Ascending aorta (tissue), 2 donors: ENCODE results near the gene CFDP1. TPM values are rescaled to one million over a fixed set of nuclear protein-coding genes. Genes with fewer than 3 reads are reported as not detected.

Experiments
- DNase-seq, 2 donors: peaks; one replicate each; pipeline ENCODE4 v3.0.0-alpha.2; 2019; ENCODE audit warnings: low spot score in 2 of 2
- H3K27ac ChIP-seq, 2 donors: fragments of 200-600 bp; sonication (generic); one replicate each; pipeline ENCODE4 v1.5.1; 2016 to 2017; ENCODE audit warnings: mild to moderate bottlenecking in 1 of 2
- H3K27me3 ChIP-seq: fragments of 200-600 bp; sonication (generic); one replicate; pipeline ENCODE4 v1.5.1; 2017
- H3K36me3 ChIP-seq, 2 donors: fragments of 200-600 bp; sonication (generic); one replicate each; pipeline ENCODE4 v1.5.1; 2016
- H3K4me1 ChIP-seq, 2 donors: fragments of 200-600 bp; sonication (generic); one replicate each; pipeline ENCODE4 v1.5.1; 2016 to 2017; ENCODE audit warnings: mild to moderate bottlenecking in 1 of 2
- H3K4me3 ChIP-seq, 2 donors: fragments of 200-600 bp; sonication (generic); one replicate each; pipeline ENCODE4 v1.5.1; 2016 to 2017; ENCODE audit warnings: mild to moderate bottlenecking in 1 of 2
- H3K9me3 ChIP-seq, 2 donors: fragments of 200-600 bp; sonication (generic); one replicate each; pipeline ENCODE4 v1.5.1; 2016
- intact Hi-C: fragments of 100-400 bp; cut with DNase I; formaldehyde crosslinking; loops from one replicate; pipeline ENCODE4 v1.15.1; 2023
- total RNA-seq: library from RNA; depleted of rRNA; stranded (reverse); fragments of >200 nt; gene quantifications from one replicate; pipeline ENCODE4 v1.1.0, GENCODE V29; 2016
- TF ChIP-seq, protein P1 (sequence below), 3 experiments: fragments of 200-600 bp in 2 of 3; fragments of 450-650 bp in 1 of 3; sonication (generic) in 2 of 3; IDR thresholded peaks; one replicate each; pipeline ENCODE4 v1.5.1; 2016 to 2019; ENCODE audit warnings: antibody characterized with exemption in 3 of 3, mild to moderate bottlenecking in 1 of 3, moderate library complexity in 1 of 3

CFDP1 gene
- total RNA-seq, 1 donor from 2014 or later: 8.3 TPM

DNA sequence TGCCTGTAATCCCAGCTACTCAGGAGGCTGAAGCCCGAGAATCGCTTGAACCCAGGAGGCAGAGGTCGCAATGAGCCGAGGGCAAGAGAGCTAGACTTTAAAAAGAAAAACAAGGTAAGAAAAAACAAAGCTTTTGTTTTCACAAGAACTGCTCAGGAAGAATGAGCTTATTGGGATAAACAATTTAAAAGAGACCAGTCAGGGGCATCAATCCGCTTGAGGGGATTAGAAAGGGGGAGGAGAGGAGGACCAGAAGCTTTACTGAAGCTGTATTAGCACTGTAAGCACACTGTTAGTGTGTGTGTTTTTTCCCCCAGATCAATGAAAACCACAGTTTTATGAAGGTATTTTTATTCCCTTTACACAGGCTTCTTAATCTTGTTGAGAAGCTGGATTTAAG lies 22.4 kb upstream of the CFDP1 start:
- Histone ChIP-seq H3K9me3 (no peaks in the 10 kb centered on the region), H3K27ac (no peak overlapping the region), H3K4me1 (no peaks in the 10 kb centered on the region), H3K36me3 (peaks cover 5 to 10% of the 10 kb centered on the region in 2 donors), H3K27me3 (no peaks in the 10 kb centered on the region), H3K4me3 (no peak overlapping the region)
- no peak for DNase-seq
- intact Hi-C loops: no loop called here
- TF ChIP-seq, protein P1, sequence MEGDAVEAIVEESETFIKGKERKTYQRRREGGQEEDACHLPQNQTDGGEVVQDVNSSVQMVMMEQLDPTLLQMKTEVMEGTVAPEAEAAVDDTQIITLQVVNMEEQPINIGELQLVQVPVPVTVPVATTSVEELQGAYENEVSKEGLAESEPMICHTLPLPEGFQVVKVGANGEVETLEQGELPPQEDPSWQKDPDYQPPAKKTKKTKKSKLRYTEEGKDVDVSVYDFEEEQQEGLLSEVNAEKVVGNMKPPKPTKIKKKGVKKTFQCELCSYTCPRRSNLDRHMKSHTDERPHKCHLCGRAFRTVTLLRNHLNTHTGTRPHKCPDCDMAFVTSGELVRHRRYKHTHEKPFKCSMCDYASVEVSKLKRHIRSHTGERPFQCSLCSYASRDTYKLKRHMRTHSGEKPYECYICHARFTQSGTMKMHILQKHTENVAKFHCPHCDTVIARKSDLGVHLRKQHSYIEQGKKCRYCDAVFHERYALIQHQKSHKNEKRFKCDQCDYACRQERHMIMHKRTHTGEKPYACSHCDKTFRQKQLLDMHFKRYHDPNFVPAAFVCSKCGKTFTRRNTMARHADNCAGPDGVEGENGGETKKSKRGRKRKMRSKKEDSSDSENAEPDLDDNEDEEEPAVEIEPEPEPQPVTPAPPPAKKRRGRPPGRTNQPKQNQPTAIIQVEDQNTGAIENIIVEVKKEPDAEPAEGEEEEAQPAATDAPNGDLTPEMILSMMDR (IDR thresholded peaks at IDR 0.05): no peak

DNA sequence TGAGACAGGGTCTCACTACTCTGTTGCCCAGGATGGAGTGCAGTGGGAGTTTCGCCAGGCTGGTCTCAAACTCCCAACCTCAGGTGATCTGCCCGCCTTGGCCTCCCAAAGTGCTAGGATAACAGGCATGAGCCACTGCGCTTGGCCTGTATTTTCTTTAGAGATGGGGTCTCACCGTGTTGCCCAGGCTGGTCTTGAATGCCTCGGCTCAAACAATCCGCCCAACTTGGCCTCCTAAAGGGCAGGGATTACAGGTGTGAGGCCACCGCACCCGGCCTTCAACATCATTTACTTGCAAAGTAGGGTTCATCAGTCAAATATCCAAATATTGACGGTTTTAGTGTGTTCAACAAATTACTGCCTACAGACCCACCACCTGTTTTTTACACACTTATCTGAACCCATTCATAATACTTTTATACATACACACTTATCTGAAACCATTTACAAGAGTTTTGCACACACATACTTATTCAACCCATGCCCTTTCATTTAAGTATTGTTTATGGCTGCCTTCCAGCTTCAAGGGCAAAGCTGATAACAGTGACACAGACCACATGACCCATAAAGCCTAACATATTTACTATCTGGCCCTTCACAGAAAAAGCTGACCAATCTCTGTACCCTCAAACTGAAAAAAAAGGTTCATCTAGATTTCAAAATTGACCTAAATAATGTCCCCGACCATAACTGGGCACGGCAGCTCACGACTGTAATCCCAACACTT lies 19.3 kb upstream of the CFDP1 start:
- intact Hi-C loops: no loop called here
- H3K4me3 ChIP-seq: no peak overlapping the region
- no peaks in the 10 kb centered on the region for H3K9me3 ChIP-seq
- DNase-seq: no peak
- no peaks in the 10 kb centered on the region for H3K4me1 ChIP-seq
- TF ChIP-seq, protein P1 (IDR thresholded peaks at IDR 0.05): no peak
- H3K27me3 ChIP-seq: no peaks in the 10 kb centered on the region
- no peak overlapping the region for H3K27ac ChIP-seq
- H3K36me3 ChIP-seq: peaks cover 7 to 26% of the 10 kb centered on the region in 2 donors

DNA sequence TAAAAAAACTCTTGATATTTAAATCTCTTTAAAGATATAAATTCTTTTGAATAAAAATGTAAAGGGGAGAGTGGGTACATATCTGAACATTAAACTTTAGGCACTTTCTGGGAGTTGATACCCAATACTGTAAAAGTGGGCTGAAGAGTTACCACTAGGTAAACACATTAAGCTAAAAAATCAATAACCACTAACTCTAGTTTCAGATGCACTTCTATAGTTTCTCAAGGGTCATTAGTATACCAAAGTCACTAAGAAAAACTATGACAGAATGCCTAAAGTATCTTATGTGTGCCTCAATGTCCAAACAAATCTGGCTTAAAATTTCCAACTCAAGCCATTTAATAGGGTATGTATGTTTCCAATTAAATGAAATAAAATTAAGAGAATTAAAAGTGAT lies 13.1 kb upstream of the CFDP1 start:
- Histone ChIP-seq H3K36me3 (peaks cover 7 to 26% of the 10 kb centered on the region in 2 donors), H3K4me1 (no peaks in the 10 kb centered on the region), H3K4me3 (no peak overlapping the region), H3K27ac (no peak overlapping the region), H3K27me3 (no peaks in the 10 kb centered on the region), H3K9me3 (no peaks in the 10 kb centered on the region)
- intact Hi-C loops: no loop called here
- TF ChIP-seq, protein P1 (IDR thresholded peaks at IDR 0.05): no peak
- DNase-seq: no peak

DNA sequence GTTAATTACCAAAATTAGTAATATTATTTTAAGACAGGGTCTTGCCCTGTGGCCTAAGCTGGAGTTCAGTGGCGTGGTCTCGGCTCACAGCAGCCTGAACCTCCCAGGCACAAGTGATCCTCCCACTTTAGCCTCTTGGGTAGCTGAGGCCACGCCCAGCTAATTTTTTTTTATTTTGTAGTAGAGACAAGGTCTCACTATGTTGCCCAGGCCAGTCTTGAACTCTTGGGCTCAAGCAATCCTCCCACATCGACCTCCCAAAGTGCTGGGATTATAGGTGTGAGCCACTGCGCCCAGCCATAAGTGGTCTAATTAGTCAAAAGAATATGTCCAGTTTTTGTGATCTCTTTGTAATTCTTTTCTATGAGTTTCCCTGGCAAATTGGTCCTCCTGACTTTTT lies 12.0 kb upstream of the CFDP1 start:
- peaks cover 0 to 15% of the 10 kb centered on the region in 2 donors for H3K36me3 ChIP-seq
- TF ChIP-seq, protein P1 (IDR thresholded peaks at IDR 0.05): no peak
- no peaks in the 10 kb centered on the region for H3K27me3 ChIP-seq
- no peaks in the 10 kb centered on the region for H3K4me1 ChIP-seq
- intact Hi-C loops: no loop called here
- DNase-seq: no peak
- no peak overlapping the region for H3K4me3 ChIP-seq
- H3K27ac ChIP-seq: peak overlapping the region; percentile 1 to 29
- no peaks in the 10 kb centered on the region for H3K9me3 ChIP-seq

DNA sequence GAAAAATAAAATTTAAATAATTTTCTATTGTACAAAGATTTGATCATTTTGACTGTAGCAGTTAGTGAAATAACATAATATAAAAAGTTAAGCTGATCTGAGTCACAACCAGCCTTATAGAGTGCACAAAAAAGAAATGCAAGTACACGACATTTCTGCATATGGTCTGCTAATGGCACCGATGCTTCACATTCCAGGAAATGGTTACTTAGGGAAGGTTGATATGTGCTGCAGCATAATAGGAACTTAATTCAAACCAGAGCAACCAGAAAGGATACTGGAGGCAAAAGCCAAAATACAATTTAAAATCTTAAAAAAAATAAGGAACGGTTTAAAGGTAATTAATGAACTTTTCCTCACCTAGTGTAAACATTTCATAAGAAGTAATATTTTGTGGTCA lies 10.0 kb upstream of the CFDP1 start:
- DNase-seq: no peak
- no peak overlapping the region for H3K27ac ChIP-seq
- intact Hi-C loops: no loop called here

More for the DNA sequence above, 10.0 kb upstream of the CFDP1 start:
- TF ChIP-seq, protein P1 (IDR thresholded peaks at IDR 0.05): no peak
- H3K27me3 ChIP-seq: no peaks in the 10 kb centered on the region
- H3K4me3 ChIP-seq: no peak overlapping the region
- H3K9me3 ChIP-seq: no peaks in the 10 kb centered on the region
- H3K4me1 ChIP-seq: no peaks in the 10 kb centered on the region
- peaks cover 0 to 3% of the 10 kb centered on the region in 2 donors for H3K36me3 ChIP-seq
